HepG2 (cell line): ENCODE measurements around the gene TMIGD3. TPM values are rescaled to one million over a fixed set of nuclear protein-coding genes. Genes with fewer than 3 reads are reported as not detected.

Source experiments
- ATAC-seq: fragments of 200-7000 bp; cut with Tn5 transposase; 3 replicates; pipeline ENCODE4 v1.9.1; 2020; ENCODE audit warnings: mild to moderate bottlenecking, moderate library complexity
- BruUV-seq: library from RNA; stranded (reverse); fragments of 400-500 nt; replicated peaks from 2 replicates; lab custom pipeline; 2021; lab: Mats Ljungman, UMichigan
- CTCF ChIA-PET: fragments of 300-600 bp; formaldehyde crosslinking; extraction: SDS; loops from one replicate; lab custom pipeline; 2021; ENCODE audit warnings: low total read pairs, inconsistent platforms, low intra/inter-chr PET ratio; lab: Yijun Ruan, JAX
- POLR2A ChIA-PET: fragments of 350-600 bp; sonication (Branson Sonifier 250); formaldehyde crosslinking; loops from one replicate; lab custom pipeline; 2020; ENCODE audit warnings: antibody characterized with exemption, inconsistent platforms; lab: Yijun Ruan, JAX
- DNase-seq: peaks from one replicate; pipeline ENCODE4 v3.0.0-alpha.2; 2015; ENCODE audit warnings: low spot score
- FAIRE-seq: peaks from 3 replicates; lab custom pipeline; 2011; peaks lifted over from hg19 to GRCh38; lab: Jason Lieb, UNC
- H2AFZ ChIP-seq: one replicate; pipeline ENCODE4 v1.6.1; 2011; ENCODE audit warnings: low read length, inconsistent platforms
- H3K27ac ChIP-seq: fragments of 300-600 bp; 3 replicates; pipeline ENCODE4 v1.8.0; 2011; ENCODE audit warnings: mixed run types, mild to moderate bottlenecking, mixed read lengths, low read length, inconsistent platforms; ENCODE audit not compliant: insufficient read depth; ENCODE audit errors: extremely low read length
- H3K27me3 ChIP-seq, 2 experiments: fragments of 200-600 bp in 1 of 2; 2 replicates in 1 of 2; 3 replicates in 1 of 2; pipeline versions ENCODE4 v1.6.0 to v1.8.0; 2011; ENCODE audit warnings: low read length in 2 of 2, mild to moderate bottlenecking in 2 of 2, moderate library complexity in 2 of 2, inconsistent platforms in 1 of 2; ENCODE audit not compliant: insufficient read depth in 2 of 2, control insufficient read depth in 1 of 2
- H3K36me3 ChIP-seq, 2 experiments: fragments of 200-600 bp in 1 of 2; replicated peaks in 1 of 2; 2 replicates in 1 of 2; 3 replicates in 1 of 2; pipeline versions ENCODE4 v1.5.1 to v1.8.0; 2011; ENCODE audit warnings: low read length in 2 of 2, inconsistent platforms in 1 of 2; ENCODE audit not compliant: insufficient read depth in 2 of 2, control insufficient read depth in 1 of 2
- H3K4me1 ChIP-seq: 2 replicates; pipeline ENCODE4 v1.5.1; 2012; ENCODE audit warnings: low read length, inconsistent platforms; ENCODE audit not compliant: insufficient read depth
- H3K4me2 ChIP-seq: 2 replicates; pipeline ENCODE4 v1.6.0; 2011; ENCODE audit warnings: low read depth, low read length, inconsistent platforms
- H3K4me3 ChIP-seq, 3 experiments: fragments of 200-600 bp in 1 of 3; sonication (generic), shearing (Covaris generic) in 1 of 3; replicated peaks in 1 of 3; 2 replicates each; pipeline ENCODE4 v1.5.1; 2011 to 2016; ENCODE audit warnings: low read length in 3 of 3, inconsistent platforms in 2 of 3, low read depth in 2 of 3, mild to moderate bottlenecking in 2 of 3, control low read depth in 1 of 3, mixed read lengths in 1 of 3; ENCODE audit not compliant: insufficient read depth in 1 of 3
- H3K79me2 ChIP-seq: one replicate; pipeline ENCODE4 v1.6.1; 2011; ENCODE audit warnings: low read length, inconsistent platforms; ENCODE audit not compliant: insufficient read depth
- H3K9ac ChIP-seq: 2 replicates; pipeline ENCODE4 v1.6.0; 2011; ENCODE audit warnings: mild to moderate bottlenecking, low read depth, low read length, inconsistent platforms; ENCODE audit not compliant: insufficient read depth
- H3K9me3 ChIP-seq: 2 replicates; pipeline ENCODE4 v1.5.1; 2012; ENCODE audit warnings: mild to moderate bottlenecking, low read length
- H4K20me1 ChIP-seq: 2 replicates; pipeline ENCODE4 v1.6.0; 2011; ENCODE audit warnings: inconsistent platforms, mild to moderate bottlenecking, low read length, moderate library complexity; ENCODE audit not compliant: insufficient read depth
- BRD4 ChIP-seq: sonication (generic); formaldehyde crosslinking; IDR thresholded peaks from 2 replicates; pipeline ENCODE4 v1.4.0; 2020; ENCODE audit warnings: missing genetic modification reagents
- MAF1 ChIP-seq: sonication (generic); formaldehyde crosslinking; IDR thresholded peaks from 2 replicates; pipeline ENCODE4 v1.5.0; 2020; ENCODE audit warnings: missing genetic modification reagents, borderline replicate concordance
- MEIS2 ChIP-seq: sonication (generic); formaldehyde crosslinking; IDR thresholded peaks from 2 replicates; pipeline ENCODE4 v1.9.0; 2021; ENCODE audit warnings: mild to moderate bottlenecking, missing genetic modification reagents
- ZC3H4 ChIP-seq: sonication (generic); formaldehyde crosslinking; IDR thresholded peaks from 2 replicates; pipeline ENCODE4 v1.4.0; 2020; ENCODE audit warnings: missing genetic modification reagents, borderline replicate concordance
- ZKSCAN5 ChIP-seq: sonication (generic); formaldehyde crosslinking; IDR thresholded peaks from 2 replicates; pipeline ENCODE4 v1.5.1; 2020; ENCODE audit warnings: mild to moderate bottlenecking, missing genetic modification reagents
- ZNF180 ChIP-seq: sonication (generic); formaldehyde crosslinking; IDR thresholded peaks from 2 replicates; pipeline ENCODE4 v1.4.0; 2020; ENCODE audit warnings: low read depth, missing genetic modification reagents, borderline replicate concordance
- ZNF235 ChIP-seq: sonication (generic); formaldehyde crosslinking; IDR thresholded peaks from 2 replicates; pipeline ENCODE4 v1.8.1; 2023; ENCODE audit warnings: mild to moderate bottlenecking, missing genetic modification reagents, borderline replicate concordance
- ZNF572 ChIP-seq: sonication (generic); formaldehyde crosslinking; IDR thresholded peaks from 2 replicates; pipeline ENCODE4 v1.5.1; 2020; ENCODE audit warnings: mild to moderate bottlenecking, missing genetic modification reagents
- ZNF609 ChIP-seq: sonication (generic); formaldehyde crosslinking; IDR thresholded peaks from 2 replicates; pipeline ENCODE4 v1.4.0; 2020; ENCODE audit warnings: mild to moderate bottlenecking, missing genetic modification reagents, borderline replicate concordance
- WGBS: methylation state at CpG from one replicate; pipeline ENCODE4 v1.1.6; 2017; ENCODE audit warnings: low lambda C conversion rate; 5-methylcytosine and 5-hydroxymethylcytosine counted together
- in situ Hi-C: cut with HindIII; loops from 2 replicates; pipeline ENCODE4 v1.10.0; 2017; ENCODE audit warnings: low pct_unique_long_range_greater_than_20kb; ENCODE audit not compliant: extremely low pct_ligation_motif_present
- intact Hi-C: fragments of 100-400 bp; cut with micrococcal nuclease; formaldehyde crosslinking; loops from one replicate; pipeline ENCODE4 v1.10.0; 2022; ENCODE audit not compliant: unreplicated experiment
- polyA plus RNA-seq, 8 experiments: library from polyadenylated mRNA; depleted of rRNA in 3 of 8; stranded (reverse) in 7 of 8; unstranded in 1 of 8; fragments of >200 nt; fragmentation: Illumina TruSeq in 4 of 8; extraction: Trizol in 4 of 8; gene quantifications; 2 replicates each; pipeline versions ENCODE4 v1.2.1 to v1.2.3, GENCODE V29; 2011 to 2016; ENCODE audit warnings: low read depth in 4 of 8, missing spikeins in 1 of 8, mixed read lengths in 1 of 8; ENCODE audit not compliant: insufficient read depth in 1 of 8
- total RNA-seq, 5 experiments: library from RNA; depleted of rRNA; stranded (reverse); fragments of >200 nt; fragmentation: Illumina TruSeq; extraction: Trizol; gene quantifications; 2 replicates each; pipeline ENCODE4 v1.2.3, GENCODE V29; 2016; ENCODE audit warnings: low read depth in 1 of 5

Gene TMIGD3
- total and polyA plus RNA-seq, 2 of the 13 experiments (the other 11 are each of a cell fraction or from before 2014, with no cell fraction given) = not detected

GRCh38 chr1:111553196-111553595, 49.8 kb upstream of the TMIGD3 start:
- no peak overlapping the region for H3K4me2 ChIP-seq
- no peak for TF ChIP-seq MEIS2 (CRISPR knock-in tag)
- TF ChIP-seq ZNF609 = no peak
- TF ChIP-seq ZKSCAN5 (CRISPR knock-in tag) = no peak
- no peak for TF ChIP-seq ZC3H4
- no peak for TF ChIP-seq ZNF572 (CRISPR knock-in tag)
- no peak for TF ChIP-seq ZNF235 (CRISPR knock-in tag)
- no peak for TF ChIP-seq MAF1 (CRISPR knock-in tag)
- TF ChIP-seq ZNF180 (CRISPR knock-in tag) = no peak
- TF ChIP-seq BRD4 (CRISPR knock-in tag) = no peak
- no TSS peak for BruUV-seq
- H4K20me1 ChIP-seq = no peaks in the 10 kb centered on the region
- H3K27ac ChIP-seq = no peak overlapping the region
- no peaks in the 10 kb centered on the region for H3K36me3 ChIP-seq
- ATAC-seq (no peak), DNase-seq (no peak), FAIRE-seq (peak; percentile 36)
- no peaks in the 10 kb centered on the region for H3K79me2 ChIP-seq
- in situ Hi-C loops = no loop called here
- H3K4me3 ChIP-seq = no peak overlapping the region
- intact Hi-C loops = no loop called here
- ChIA-PET CTCF (no interaction called here), POLR2A (interaction anchor here (2.3 kb wide), 1 partner anchor 45 kb away, joined by 7 read pairs; no protein-coding TSS in a partner anchor)
- 64% methylated on average over 3 of the region's 3 CpGs for WGBS
- H3K9ac ChIP-seq = no peak overlapping the region
- H2AFZ ChIP-seq = peak overlapping the region; percentile 58
- H3K9me3 ChIP-seq = no peaks in the 10 kb centered on the region
- peaks cover 45% of the 10 kb centered on the region for H3K4me1 ChIP-seq
- no peaks in the 10 kb centered on the region for H3K27me3 ChIP-seq
